Airway epithelial cell (primary cell): ENCODE measurements around the gene ZNF214. TPM values are rescaled to one million over a fixed set of nuclear protein-coding genes. Genes with fewer than 3 reads are reported as not detected.

Source experiments
- total RNA-seq: library from RNA; depleted of rRNA; stranded (reverse); fragments of >200 nt; gene quantifications from 2 replicates; pipeline ENCODE4 v1.2.3, GENCODE V29; 2015

The ZNF214 gene
- 0.37 and 0.85 TPM in 2 replicates for total RNA-seq

DNA sequence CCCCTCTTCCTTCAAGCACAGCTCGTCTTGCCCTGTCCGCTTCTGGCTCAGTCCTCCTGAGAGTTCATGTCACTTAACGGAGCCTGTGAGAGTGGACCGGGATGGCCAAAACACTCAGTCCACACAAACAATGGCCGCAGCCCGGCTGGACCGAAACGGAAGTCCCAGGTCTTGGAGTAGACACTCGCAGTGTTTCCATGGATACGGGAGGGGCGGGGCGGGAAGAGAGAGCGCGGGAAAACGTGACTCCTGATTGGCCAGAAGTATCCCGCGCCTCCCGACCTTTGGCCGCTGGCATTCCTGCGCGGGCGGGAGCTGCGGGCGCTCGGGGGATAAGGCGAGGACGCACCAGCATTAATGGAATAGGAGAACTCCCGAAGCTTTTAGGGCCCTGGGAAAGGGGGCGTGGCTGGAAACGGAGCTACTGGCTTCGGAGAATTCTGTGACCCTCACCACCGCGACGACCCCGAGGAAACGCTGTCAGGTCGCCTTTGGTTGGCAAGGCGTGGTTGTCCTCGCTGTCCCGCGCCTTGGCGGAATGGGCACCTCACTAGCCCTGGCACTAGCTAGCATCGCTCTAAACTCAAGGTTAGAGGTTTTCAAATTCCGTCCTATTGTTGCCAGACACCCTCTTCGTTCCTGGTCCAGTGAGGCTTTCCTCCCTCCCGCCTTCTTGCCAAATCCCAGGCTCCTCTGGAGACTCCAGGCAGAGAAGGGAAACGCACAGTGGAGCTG, at the start of gene ZNF214, which contains the start of gene NLRP14:
TSS of gene ZNF214 (minus strand) at position 164 of the 735 bp plus-strand sequence. CDS start 17,511 bp downstream, outside the sequence.
TSS of gene NLRP14 (plus strand) at position 297 of the 735 bp plus-strand sequence. CDS start 18,108 bp downstream, outside the sequence.

Other genes with a start within 250 kb of the ZNF214 start
- 0.07 TPM in 1 of 2 replicates, not detected in the other for gene OR2AG2, start 248.4 kb downstream of the ZNF214 start, total RNA-seq
- not detected in 2 replicates for gene OR2AG1, start 237.3 kb downstream of the ZNF214 start, total RNA-seq
- gene OR6A2, start 220.7 kb downstream of the ZNF214 start, total RNA-seq: not detected in 2 replicates
- not detected in 2 replicates for gene OR10A5, start 174.7 kb downstream of the ZNF214 start, total RNA-seq
- not detected in 2 replicates for gene OR10A2, start 157.3 kb downstream of the ZNF214 start, total RNA-seq
- not detected in 2 replicates for gene OR10A4, start 143.7 kb downstream of the ZNF214 start, total RNA-seq
- not detected in 2 replicates for gene OR2D2, start 127.8 kb downstream of the ZNF214 start, total RNA-seq
- gene OR2D3, start 99.3 kb downstream of the ZNF214 start, total RNA-seq: not detected in 2 replicates
- 3.5 and 4.0 TPM in 2 replicates for gene ZNF215, start 93.9 kb downstream of the ZNF214 start, total RNA-seq
- gene NLRP14, start 133 bp upstream of the ZNF214 start, total RNA-seq: 0.07 TPM in 1 of 2 replicates, not detected in the other
- gene RBMXL2, start 68.7 kb upstream of the ZNF214 start, total RNA-seq: not detected in 2 replicates
- gene SYT9, start 231.6 kb upstream of the ZNF214 start, total RNA-seq: 0.07 TPM in 1 of 2 replicates, not detected in the other